ENCODE data around the gene WDCP. TPM values are rescaled to one million over a fixed set of nuclear protein-coding genes. Genes with fewer than 3 reads are reported as not detected.

The WDCP gene
- total and polyA plus RNA-seq, 10 of the 15 experiments (the other 5 are each of a cell fraction or from before 2014, with no cell fraction given), result 5.5 to 21.3 (median 13.2) TPM

- TF ChIP-seq SKIL (IDR thresholded peaks at IDR 0.05; ENCODE audit: low read depth, poor library complexity, severe bottlenecking) (peak; percentile 75), ELK1 (IDR thresholded peaks at IDR 0.05; ENCODE audit: low read depth, low read length) (peak; percentile 100), RELA (IDR thresholded peaks at IDR 0.05; ENCODE audit: borderline replicate concordance, partially characterized antibody) (peak; percentile 95), HCFC1 (IDR thresholded peaks at IDR 0.05; ENCODE audit: low read length) (peak; percentile 94), CBX3 (IDR thresholded peaks at IDR 0.05; ENCODE audit: borderline replicate concordance, low read depth) (no peak), RAD51 (IDR thresholded peaks at IDR 0.05) (peak; percentile 31; the same call in 1 of the 2 replicates), SREBF2 (IDR thresholded peaks at IDR 0.05; ENCODE audit: low read length) (peak; percentile 52; the same call in 1 of the 2 replicates), ZBED1 (IDR thresholded peaks at IDR 0.05; ENCODE audit: borderline replicate concordance) (peak; percentile 57; the same call in 1 of the 2 replicates), SRF (IDR thresholded peaks at IDR 0.05; ENCODE audit: low read depth in 2 of 2, low read length in 2 of 2) (peak; percentile 99 to 100), CEBPZ (IDR thresholded peaks at IDR 0.05; ENCODE audit: low read depth, low read length) (no peak), SPI1 (IDR thresholded peaks at IDR 0.05; ENCODE audit: borderline replicate concordance, insufficient read depth, low read depth, low read length) (peak; percentile 55; the same call in 1 of the 2 replicates), ZNF217 (IDR thresholded peaks at IDR 0.05) (no peak), NKRF (conservative IDR thresholded peaks at IDR 0.05) (peak; percentile 80), DPF2 (IDR thresholded peaks at IDR 0.05) (peak; percentile 54; the same call in 1 of the 2 replicates), ZSCAN29 (IDR thresholded peaks at IDR 0.05) (no peak)
Observed at GRCh38 chr2:24075915-24076848, 29.0 kb upstream of the WDCP start, which contains the start of gene SF3B6 (continued).

Data from GM12878 (cell line).